HEK293 (cell line): ENCODE data around the gene TNPO3.

ENCODE experiments used
- CTCF ChIA-PET: fragments of 350-600 bp; formaldehyde crosslinking; extraction: SDS; loops from one replicate; lab custom pipeline; 2021; ENCODE audit warnings: antibody characterized with exemption; lab: Yijun Ruan, JAX
- POLR2A ChIA-PET: fragments of 300-600 bp; formaldehyde crosslinking; extraction: SDS; loops from one replicate; lab custom pipeline; 2020; ENCODE audit warnings: antibody characterized with exemption, inconsistent platforms; lab: Yijun Ruan, JAX
- H3K27ac ChIP-seq: fragments of 200-500 bp; sonication (Bioruptor generic); 2 replicates; pipeline ENCODE4 v1.5.1; 2014; ENCODE audit warnings: low read depth, low read length, control low read depth, inconsistent platforms; ENCODE audit errors: extremely low read depth
- H3K36me3 ChIP-seq, 2 experiments: fragments of 200-500 bp in 1 of 2; sonication (Bioruptor generic) in 1 of 2; 1 replicate in 1 of 2; 2 replicates in 1 of 2; pipeline ENCODE4 v1.5.1; 2014 to 2017; ENCODE audit warnings: inconsistent platforms in 2 of 2, low read length in 2 of 2; ENCODE audit not compliant: control insufficient read depth in 2 of 2, insufficient read depth in 1 of 2
- H3K4me1 ChIP-seq: fragments of 200-500 bp; sonication (Bioruptor generic); 2 replicates; pipeline ENCODE4 v1.5.1; 2014; ENCODE audit warnings: mild to moderate bottlenecking, low read length, inconsistent platforms; ENCODE audit not compliant: control insufficient read depth, insufficient read depth
- H3K4me3 ChIP-seq: 2 replicates; pipeline ENCODE4 v1.5.1; 2011; ENCODE audit warnings: low read depth, mild to moderate bottlenecking, control low read depth, low read length, moderate library complexity
- H3K9me3 ChIP-seq: fragments of 200-500 bp; sonication (Bioruptor generic); 2 replicates; pipeline ENCODE4 v1.5.1; 2014; ENCODE audit warnings: low read depth, low read length, inconsistent platforms; ENCODE audit not compliant: control insufficient read depth, insufficient read depth
- BCL11B ChIP-seq: fragments of 450-650 bp; formaldehyde crosslinking; IDR thresholded peaks from 2 replicates; pipeline ENCODE4 v1.5.1; 2016; ENCODE audit warnings: low read depth, missing biosample characterization, missing genetic modification characterization
- EGR2 ChIP-seq: fragments of 450-650 bp; formaldehyde crosslinking; IDR thresholded peaks from 2 replicates; pipeline ENCODE4 v1.5.1; 2016; ENCODE audit warnings: low read depth, missing biosample characterization, missing genetic modification characterization
- GFI1B ChIP-seq: fragments of 450-650 bp; formaldehyde crosslinking; IDR thresholded peaks from 2 replicates; pipeline ENCODE4 v1.5.1; 2016; ENCODE audit warnings: missing biosample characterization, missing genetic modification characterization
- SP7 ChIP-seq: fragments of 450-650 bp; formaldehyde crosslinking; IDR thresholded peaks from 2 replicates; pipeline ENCODE4 v1.5.1; 2016; ENCODE audit warnings: missing biosample characterization, missing genetic modification characterization
- YY2 ChIP-seq: fragments of 450-650 bp; formaldehyde crosslinking; IDR thresholded peaks from 2 replicates; pipeline ENCODE4 v1.5.1; 2016; ENCODE audit warnings: missing biosample characterization, missing genetic modification characterization
- ZNF121 ChIP-seq: fragments of 450-650 bp; formaldehyde crosslinking; IDR thresholded peaks from 2 replicates; pipeline ENCODE4 v1.5.1; 2016; ENCODE audit warnings: missing biosample characterization, missing genetic modification characterization
- ZNF140 ChIP-seq: fragments of 450-650 bp; formaldehyde crosslinking; IDR thresholded peaks from 2 replicates; pipeline ENCODE4 v1.5.1; 2016; ENCODE audit warnings: missing biosample characterization, missing genetic modification characterization
- ZNF184 ChIP-seq: fragments of 450-650 bp; IDR thresholded peaks from 2 replicates; pipeline ENCODE4 v1.5.1; 2018; ENCODE audit warnings: missing biosample characterization, mild to moderate bottlenecking, missing genetic modification characterization
- ZNF211 ChIP-seq: fragments of 450-650 bp; formaldehyde crosslinking; IDR thresholded peaks from 2 replicates; pipeline ENCODE4 v1.5.1; 2016; ENCODE audit warnings: low read depth, missing biosample characterization, missing genetic modification characterization
- ZNF37A ChIP-seq: fragments of 450-650 bp; IDR thresholded peaks from 2 replicates; pipeline ENCODE4 v1.5.1; 2018; ENCODE audit warnings: missing biosample characterization, missing genetic modification characterization
- ZNF426 ChIP-seq: fragments of 450-650 bp; formaldehyde crosslinking; IDR thresholded peaks from 2 replicates; pipeline ENCODE4 v1.5.1; 2017; ENCODE audit warnings: missing biosample characterization, missing genetic modification characterization, mild to moderate bottlenecking, inconsistent platforms, moderate library complexity
- ZNF747 ChIP-seq: fragments of 450-650 bp; formaldehyde crosslinking; IDR thresholded peaks from 2 replicates; pipeline ENCODE4 v1.5.1; 2016; ENCODE audit warnings: missing biosample characterization, missing genetic modification characterization
- ZNF776 ChIP-seq: fragments of 450-650 bp; formaldehyde crosslinking; IDR thresholded peaks from 2 replicates; pipeline ENCODE4 v1.5.0; 2017; ENCODE audit warnings: missing biosample characterization, missing genetic modification characterization, borderline replicate concordance
- TF ChIP-seq, protein P1 (sequence below): fragments of 450-650 bp; formaldehyde crosslinking; IDR thresholded peaks from 2 replicates; pipeline ENCODE4 v1.5.1; 2016; ENCODE audit warnings: missing biosample characterization, missing genetic modification characterization
- TF ChIP-seq, protein P2 (sequence below): fragments of 450-650 bp; formaldehyde crosslinking; IDR thresholded peaks from 2 replicates; pipeline ENCODE4 v1.5.1; 2016; ENCODE audit warnings: missing biosample characterization, missing genetic modification characterization
- TF ChIP-seq, protein P3 (sequence below): fragments of 450-650 bp; formaldehyde crosslinking; IDR thresholded peaks from 2 replicates; pipeline ENCODE4 v1.5.1; 2016; ENCODE audit warnings: missing biosample characterization, missing genetic modification characterization, borderline replicate concordance
- TF ChIP-seq, protein P4 (sequence below): fragments of 450-650 bp; IDR thresholded peaks from 2 replicates; pipeline ENCODE4 v1.5.1; 2018; ENCODE audit warnings: missing biosample characterization, mild to moderate bottlenecking, missing genetic modification characterization
- TF ChIP-seq, protein P5 (sequence below): fragments of 450-650 bp; formaldehyde crosslinking; IDR thresholded peaks from 2 replicates; pipeline ENCODE4 v1.5.1; 2016; ENCODE audit warnings: missing biosample characterization, missing genetic modification characterization
- TF ChIP-seq, protein P6 (sequence below): fragments of 450-650 bp; formaldehyde crosslinking; IDR thresholded peaks from 2 replicates; pipeline ENCODE4 v1.5.1; 2016; ENCODE audit warnings: missing biosample characterization, missing genetic modification characterization

The TNPO3 gene

DNA sequence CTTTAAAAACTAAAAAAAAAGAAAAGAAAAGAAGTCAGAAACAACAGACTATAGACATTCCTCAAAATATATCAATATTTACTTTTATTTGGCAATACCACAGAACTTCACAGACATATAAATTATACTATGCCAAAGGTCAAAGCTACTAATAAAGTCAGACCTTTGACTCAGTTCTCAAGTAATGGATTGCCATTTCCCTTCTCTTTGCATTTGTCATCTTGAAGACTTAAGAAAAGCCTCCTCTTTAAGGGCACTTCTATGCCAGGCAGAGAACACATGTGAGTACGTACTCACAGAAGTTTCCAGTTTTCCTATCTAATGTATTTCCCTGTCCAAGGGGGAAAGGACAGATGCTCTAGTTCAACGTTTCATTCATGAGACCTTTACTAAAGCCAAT lies 37.6 kb downstream of the TNPO3 start:
- POLR2A ChIA-PET, result no interaction called here
- Histone ChIP-seq H3K27ac (no peak overlapping the region), H3K9me3 (no peaks in the 10 kb centered on the region), H3K4me3 (no peak overlapping the region), H3K36me3 (peaks cover 26 to 33% of the 10 kb centered on the region in 2 experiments), H3K4me1 (no peaks in the 10 kb centered on the region)
- CTCF ChIA-PET, result interaction anchor here (2.6 kb wide), 1 partner anchor 74 kb away, joined by 10 read pairs; no protein-coding TSS in a partner anchor
- TF ChIP-seq, protein P1, sequence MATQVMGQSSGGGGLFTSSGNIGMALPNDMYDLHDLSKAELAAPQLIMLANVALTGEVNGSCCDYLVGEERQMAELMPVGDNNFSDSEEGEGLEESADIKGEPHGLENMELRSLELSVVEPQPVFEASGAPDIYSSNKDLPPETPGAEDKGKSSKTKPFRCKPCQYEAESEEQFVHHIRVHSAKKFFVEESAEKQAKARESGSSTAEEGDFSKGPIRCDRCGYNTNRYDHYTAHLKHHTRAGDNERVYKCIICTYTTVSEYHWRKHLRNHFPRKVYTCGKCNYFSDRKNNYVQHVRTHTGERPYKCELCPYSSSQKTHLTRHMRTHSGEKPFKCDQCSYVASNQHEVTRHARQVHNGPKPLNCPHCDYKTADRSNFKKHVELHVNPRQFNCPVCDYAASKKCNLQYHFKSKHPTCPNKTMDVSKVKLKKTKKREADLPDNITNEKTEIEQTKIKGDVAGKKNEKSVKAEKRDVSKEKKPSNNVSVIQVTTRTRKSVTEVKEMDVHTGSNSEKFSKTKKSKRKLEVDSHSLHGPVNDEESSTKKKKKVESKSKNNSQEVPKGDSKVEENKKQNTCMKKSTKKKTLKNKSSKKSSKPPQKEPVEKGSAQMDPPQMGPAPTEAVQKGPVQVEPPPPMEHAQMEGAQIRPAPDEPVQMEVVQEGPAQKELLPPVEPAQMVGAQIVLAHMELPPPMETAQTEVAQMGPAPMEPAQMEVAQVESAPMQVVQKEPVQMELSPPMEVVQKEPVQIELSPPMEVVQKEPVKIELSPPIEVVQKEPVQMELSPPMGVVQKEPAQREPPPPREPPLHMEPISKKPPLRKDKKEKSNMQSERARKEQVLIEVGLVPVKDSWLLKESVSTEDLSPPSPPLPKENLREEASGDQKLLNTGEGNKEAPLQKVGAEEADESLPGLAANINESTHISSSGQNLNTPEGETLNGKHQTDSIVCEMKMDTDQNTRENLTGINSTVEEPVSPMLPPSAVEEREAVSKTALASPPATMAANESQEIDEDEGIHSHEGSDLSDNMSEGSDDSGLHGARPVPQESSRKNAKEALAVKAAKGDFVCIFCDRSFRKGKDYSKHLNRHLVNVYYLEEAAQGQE (tag by site-specific recombination), result no peak
- TF ChIP-seq, protein P2, sequence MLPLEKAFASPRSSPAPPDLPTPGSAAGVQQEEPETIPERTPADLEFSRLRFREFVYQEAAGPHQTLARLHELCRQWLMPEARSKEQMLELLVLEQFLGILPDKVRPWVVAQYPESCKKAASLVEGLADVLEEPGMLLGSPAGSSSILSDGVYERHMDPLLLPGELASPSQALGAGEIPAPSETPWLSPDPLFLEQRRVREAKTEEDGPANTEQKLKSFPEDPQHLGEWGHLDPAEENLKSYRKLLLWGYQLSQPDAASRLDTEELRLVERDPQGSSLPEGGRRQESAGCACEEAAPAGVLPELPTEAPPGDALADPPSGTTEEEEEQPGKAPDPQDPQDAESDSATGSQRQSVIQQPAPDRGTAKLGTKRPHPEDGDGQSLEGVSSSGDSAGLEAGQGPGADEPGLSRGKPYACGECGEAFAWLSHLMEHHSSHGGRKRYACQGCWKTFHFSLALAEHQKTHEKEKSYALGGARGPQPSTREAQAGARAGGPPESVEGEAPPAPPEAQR (tag by site-specific recombination), result no peak
- TF ChIP-seq ZNF776 (tag by site-specific recombination) (no peak), ZNF121 (no peak), ZNF184 (no peak), BCL11B (tag by site-specific recombination) (no peak), GFI1B (tag by site-specific recombination) (no peak), ZNF211 (tag by site-specific recombination) (no peak), ZNF426 (tag by site-specific recombination) (no peak), ZNF140 (no peak), YY2 (tag by site-specific recombination) (no peak), EGR2 (no peak), ZNF37A (tag by site-specific recombination) (no peak), ZNF747 (tag by site-specific recombination) (no peak), SP7 (tag by site-specific recombination) (no peak)
- TF ChIP-seq, protein P3, sequence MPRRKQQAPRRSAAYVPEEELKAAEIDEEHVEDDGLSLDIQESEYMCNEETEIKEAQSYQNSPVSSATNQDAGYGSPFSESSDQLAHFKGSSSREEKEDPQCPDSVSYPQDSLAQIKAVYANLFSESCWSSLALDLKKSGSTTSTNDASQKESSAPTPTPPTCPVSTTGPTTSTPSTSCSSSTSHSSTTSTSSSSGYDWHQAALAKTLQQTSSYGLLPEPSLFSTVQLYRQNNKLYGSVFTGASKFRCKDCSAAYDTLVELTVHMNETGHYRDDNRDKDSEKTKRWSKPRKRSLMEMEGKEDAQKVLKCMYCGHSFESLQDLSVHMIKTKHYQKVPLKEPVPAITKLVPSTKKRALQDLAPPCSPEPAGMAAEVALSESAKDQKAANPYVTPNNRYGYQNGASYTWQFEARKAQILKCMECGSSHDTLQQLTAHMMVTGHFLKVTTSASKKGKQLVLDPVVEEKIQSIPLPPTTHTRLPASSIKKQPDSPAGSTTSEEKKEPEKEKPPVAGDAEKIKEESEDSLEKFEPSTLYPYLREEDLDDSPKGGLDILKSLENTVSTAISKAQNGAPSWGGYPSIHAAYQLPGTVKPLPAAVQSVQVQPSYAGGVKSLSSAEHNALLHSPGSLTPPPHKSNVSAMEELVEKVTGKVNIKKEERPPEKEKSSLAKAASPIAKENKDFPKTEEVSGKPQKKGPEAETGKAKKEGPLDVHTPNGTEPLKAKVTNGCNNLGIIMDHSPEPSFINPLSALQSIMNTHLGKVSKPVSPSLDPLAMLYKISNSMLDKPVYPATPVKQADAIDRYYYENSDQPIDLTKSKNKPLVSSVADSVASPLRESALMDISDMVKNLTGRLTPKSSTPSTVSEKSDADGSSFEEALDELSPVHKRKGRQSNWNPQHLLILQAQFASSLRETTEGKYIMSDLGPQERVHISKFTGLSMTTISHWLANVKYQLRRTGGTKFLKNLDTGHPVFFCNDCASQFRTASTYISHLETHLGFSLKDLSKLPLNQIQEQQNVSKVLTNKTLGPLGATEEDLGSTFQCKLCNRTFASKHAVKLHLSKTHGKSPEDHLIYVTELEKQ (tag by site-specific recombination), result no peak
- TF ChIP-seq, protein P4, sequence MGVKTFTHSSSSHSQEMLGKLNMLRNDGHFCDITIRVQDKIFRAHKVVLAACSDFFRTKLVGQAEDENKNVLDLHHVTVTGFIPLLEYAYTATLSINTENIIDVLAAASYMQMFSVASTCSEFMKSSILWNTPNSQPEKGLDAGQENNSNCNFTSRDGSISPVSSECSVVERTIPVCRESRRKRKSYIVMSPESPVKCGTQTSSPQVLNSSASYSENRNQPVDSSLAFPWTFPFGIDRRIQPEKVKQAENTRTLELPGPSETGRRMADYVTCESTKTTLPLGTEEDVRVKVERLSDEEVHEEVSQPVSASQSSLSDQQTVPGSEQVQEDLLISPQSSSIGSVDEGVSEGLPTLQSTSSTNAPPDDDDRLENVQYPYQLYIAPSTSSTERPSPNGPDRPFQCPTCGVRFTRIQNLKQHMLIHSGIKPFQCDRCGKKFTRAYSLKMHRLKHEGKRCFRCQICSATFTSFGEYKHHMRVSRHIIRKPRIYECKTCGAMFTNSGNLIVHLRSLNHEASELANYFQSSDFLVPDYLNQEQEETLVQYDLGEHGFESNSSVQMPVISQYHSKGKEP (tag by site-specific recombination), result no peak
- TF ChIP-seq, protein P5, sequence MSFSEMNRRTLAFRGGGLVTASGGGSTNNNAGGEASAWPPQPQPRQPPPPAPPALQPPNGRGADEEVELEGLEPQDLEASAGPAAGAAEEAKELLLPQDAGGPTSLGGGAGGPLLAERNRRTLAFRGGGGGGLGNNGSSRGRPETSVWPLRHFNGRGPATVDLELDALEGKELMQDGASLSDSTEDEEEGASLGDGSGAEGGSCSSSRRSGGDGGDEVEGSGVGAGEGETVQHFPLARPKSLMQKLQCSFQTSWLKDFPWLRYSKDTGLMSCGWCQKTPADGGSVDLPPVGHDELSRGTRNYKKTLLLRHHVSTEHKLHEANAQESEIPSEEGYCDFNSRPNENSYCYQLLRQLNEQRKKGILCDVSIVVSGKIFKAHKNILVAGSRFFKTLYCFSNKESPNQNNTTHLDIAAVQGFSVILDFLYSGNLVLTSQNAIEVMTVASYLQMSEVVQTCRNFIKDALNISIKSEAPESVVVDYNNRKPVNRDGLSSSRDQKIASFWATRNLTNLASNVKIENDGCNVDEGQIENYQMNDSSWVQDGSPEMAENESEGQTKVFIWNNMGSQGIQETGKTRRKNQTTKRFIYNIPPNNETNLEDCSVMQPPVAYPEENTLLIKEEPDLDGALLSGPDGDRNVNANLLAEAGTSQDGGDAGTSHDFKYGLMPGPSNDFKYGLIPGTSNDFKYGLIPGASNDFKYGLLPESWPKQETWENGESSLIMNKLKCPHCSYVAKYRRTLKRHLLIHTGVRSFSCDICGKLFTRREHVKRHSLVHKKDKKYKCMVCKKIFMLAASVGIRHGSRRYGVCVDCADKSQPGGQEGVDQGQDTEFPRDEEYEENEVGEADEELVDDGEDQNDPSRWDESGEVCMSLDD (tag by site-specific recombination), result no peak
- TF ChIP-seq, protein P6, sequence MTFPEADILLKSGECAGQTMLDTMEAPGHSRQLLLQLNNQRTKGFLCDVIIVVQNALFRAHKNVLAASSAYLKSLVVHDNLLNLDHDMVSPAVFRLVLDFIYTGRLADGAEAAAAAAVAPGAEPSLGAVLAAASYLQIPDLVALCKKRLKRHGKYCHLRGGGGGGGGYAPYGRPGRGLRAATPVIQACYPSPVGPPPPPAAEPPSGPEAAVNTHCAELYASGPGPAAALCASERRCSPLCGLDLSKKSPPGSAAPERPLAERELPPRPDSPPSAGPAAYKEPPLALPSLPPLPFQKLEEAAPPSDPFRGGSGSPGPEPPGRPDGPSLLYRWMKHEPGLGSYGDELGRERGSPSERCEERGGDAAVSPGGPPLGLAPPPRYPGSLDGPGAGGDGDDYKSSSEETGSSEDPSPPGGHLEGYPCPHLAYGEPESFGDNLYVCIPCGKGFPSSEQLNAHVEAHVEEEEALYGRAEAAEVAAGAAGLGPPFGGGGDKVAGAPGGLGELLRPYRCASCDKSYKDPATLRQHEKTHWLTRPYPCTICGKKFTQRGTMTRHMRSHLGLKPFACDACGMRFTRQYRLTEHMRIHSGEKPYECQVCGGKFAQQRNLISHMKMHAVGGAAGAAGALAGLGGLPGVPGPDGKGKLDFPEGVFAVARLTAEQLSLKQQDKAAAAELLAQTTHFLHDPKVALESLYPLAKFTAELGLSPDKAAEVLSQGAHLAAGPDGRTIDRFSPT, result no peak
